Left forelimb (tissue), 1 donor: ENCODE results near the gene MYO10.

Source experiments
- DNase-seq: peaks from one replicate; pipeline ENCODE4 v3.0.0-alpha.2; 2018; ENCODE audit warnings: low spot score

MYO10 gene

DNA sequence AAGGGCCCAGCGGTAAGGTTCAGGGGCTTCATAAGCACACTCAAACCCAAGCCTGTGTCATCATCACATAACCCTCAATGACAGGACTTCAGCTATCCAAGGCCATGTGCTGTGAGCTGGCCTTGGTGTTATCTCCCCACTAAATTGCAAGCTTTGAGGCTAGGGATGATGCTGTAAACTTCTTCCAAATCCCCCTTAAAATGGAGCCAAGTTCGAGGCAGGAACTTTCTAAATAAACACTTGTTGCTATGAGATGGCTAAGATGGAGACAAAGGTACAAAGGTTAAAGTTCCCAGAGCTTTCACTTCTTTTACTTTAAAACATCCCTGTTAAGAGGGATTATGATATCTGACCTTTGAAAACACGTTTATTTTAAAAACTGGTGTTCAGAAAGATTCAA, 123.6 kb downstream of the MYO10 start:
- no peak for DNase-seq

GRCh38 chr5:16810208-16810854, 125.8 kb downstream of the MYO10 start:
- DNase-seq = no peak

GRCh38 chr5:16809395-16810207, 126.5 kb downstream of the MYO10 start:
- DNase-seq = no peak

GRCh38 chr5:16809010-16809394, 127.1 kb downstream of the MYO10 start:
- no peak for DNase-seq

GRCh38 chr5:16808021-16808420, 128.1 kb downstream of the MYO10 start:
- DNase-seq = no peak

DNA sequence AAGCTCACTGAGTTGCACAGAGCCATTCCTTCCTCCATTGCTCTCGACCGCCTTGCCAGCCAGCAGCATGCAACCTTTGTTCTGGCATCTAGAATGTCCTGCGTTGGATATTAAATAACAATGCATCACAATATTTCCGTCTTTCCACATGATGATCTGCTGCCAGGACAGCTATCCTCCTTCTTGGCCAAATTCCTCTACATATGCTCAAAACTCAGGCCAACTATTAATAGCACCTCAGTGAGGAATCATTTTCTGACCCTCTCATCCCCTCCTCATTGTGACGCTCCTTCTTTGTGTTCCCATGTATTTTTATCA, 128.6 kb downstream of the MYO10 start:
- DNase-seq = no peak

DNA sequence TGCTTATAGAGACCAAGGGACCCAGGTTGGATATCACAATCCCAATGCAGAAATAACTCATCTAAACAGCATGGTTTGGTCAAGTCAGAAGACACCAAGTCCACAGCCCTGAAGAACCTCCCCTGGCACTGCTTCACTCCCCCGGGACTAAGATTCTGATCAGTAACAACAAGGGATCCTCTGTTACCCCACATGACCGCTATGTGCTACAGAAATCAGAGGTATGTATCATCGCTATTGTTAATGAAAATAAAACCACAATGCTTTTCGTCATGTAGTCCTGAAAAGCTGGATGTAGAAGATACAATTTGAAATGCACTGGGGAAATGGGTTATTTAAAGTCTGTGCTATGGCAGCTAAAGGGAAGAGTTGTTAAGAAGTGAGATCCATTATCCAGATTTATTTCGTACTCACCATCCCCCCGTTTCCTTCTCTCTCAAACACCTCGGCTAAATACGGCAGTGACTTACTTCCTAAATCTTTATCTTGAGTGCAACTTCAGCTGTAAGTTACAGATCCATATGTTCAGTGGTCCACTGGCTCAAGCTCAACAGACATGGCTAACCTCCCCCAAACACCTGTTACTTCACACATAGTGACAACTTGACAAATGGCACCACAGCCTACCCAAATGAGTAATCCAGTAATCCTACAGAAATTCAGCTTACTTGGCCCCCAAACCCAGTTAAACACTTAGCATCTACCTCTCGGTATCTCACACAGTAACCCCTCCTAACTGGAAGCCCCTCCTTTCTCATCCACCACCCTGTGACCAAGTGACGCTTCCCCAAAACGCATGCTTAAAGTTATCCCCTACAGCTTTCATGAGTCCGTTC, 129.2 kb downstream of the MYO10 start:
- DNase-seq = no peak

DNA sequence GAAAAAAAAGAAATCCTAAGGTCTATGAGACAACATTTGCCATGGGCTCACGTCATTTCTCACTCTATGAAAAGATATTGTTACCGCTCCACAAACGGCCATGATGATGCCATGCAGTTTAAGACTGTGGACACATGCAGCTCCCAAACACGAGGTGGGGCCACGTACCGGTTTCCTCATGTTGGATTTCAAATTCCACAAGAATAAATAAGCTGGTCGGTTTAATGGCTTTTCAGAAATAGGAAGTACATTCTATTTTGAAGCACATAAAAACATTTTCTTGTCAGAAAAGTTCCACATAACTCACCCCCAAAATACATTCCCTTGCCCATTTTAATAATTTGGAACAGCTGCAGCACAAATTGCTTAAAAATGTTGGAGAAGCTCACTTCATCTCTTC, 130.6 kb downstream of the MYO10 start:
- DNase-seq = no peak

DNA sequence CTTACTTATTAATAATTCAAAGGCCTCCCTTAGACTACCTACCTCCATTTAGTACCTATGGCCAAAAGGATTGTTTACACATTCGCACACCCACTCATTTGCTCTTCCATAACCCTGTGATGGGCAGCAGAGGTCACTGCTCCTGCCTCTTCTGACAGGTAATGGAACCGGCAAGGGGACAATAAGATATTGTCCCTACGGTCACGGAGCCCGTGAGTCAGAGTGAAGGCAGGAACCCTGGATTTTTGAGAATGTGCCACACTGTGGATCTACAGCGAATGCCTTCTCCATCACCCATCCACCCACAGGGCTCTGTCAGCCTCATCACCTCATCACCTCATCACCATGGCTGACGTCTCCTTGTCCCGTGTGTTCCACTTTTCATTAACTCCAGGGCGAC, 132.3 kb downstream of the MYO10 start:
- no peak for DNase-seq

- no peak for DNase-seq
Measured at GRCh38 chr5:16800477-16800876, 135.6 kb downstream of the MYO10 start.

DNA sequence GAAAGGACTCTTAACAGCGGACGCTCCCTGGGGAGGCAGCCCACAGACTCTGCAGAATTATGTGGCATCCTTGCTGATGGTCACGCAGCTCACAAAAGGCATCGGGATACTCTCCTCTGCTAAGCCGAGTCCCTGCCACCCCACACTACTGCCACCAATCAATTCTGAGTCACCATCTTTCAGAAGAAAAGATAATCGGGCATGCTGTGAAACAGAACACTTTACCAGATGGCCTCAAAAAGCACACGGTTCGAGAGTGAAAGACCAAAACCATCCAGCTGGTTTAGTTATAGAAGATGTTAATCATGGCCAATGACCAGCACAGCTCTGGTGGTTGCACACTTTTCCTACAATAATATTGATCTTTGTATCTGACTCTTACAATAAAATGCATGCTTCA, 136.3 kb downstream of the MYO10 start:
- no peak for DNase-seq

DNA sequence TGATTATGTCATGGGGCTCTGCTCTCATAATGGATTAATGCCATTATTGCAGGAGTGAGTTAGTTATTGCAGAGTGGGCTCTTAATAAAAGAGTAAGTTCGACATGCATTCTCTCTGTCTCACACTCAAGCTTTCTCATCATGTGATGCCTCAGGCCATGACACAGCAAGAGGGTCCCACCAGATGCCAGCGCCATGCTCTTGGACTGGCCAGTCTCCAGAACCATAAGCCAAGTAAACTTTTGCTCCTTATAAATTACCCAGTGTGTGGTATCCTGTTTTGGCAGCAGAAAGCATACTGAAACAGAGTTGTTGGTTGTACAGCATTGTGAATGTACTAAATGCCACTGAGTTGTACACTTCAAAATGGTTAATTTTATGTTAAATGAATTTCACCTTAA, 138.1 kb downstream of the MYO10 start:
- DNase-seq = no peak

GRCh38 chr5:16794269-16794913, 141.7 kb downstream of the MYO10 start:
- no peak for DNase-seq

DNA sequence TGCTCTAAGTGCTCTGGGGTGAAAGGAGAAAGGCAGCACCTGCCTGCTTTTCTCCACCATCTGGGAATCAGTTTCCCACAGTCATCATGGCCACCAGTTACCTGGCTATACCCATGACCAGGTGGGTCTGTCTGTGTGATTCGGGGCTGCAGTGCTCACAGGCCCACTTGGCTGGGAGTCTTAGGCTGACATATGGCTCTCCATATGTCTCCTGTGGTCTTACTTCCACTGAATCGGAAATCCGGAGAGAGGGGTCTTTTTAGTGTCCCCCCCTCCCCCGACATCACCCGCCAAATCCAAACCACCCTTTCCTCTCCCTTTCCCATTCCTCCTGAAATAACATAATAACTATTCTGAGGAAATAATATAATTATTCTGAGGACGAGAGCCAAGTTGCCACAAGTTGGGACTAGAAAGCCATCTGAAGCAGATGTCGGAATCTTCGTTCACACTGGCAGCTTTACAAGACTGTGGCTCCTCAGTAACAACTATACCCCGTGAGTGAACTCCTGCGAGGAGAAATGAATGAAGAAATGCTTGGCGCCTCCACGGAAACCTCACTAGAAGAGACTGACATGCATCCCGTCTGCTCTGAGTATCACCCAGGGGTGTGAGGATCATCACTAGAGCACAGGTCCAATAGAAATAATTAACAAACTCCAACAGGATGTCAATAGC, 143.4 kb downstream of the MYO10 start:
- DNase-seq = no peak

DNA sequence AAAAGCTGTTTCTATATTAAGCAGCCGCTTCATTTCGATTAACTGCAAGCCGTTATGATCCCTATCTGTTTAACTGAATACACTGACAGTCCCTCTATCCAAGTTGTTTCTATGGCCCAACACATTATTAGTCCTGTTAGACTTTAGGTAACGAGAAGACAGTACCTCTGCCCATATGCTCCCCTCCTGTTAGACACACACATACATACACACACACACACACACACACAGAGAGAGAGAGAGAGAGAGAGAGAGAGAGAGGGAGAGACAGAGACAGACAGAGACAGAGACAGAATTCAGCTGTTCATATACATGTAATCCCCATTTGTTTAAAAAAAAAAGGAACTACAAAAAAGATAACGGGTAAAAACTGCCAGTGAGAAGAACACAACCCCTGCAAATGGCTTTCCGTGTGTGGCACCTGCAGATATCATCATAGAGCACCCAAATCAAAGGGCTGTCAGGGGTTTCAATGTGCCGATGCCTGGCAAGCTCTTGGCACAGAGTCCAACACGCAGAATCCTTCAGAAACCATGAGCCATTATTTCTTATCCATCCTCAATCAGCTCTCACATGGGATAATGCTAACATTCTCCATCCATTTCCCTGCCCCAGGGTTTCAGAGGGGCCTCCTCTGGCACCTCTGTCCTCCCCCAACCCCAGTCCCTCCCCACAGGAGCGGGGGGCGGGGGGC, 144.0 kb downstream of the MYO10 start:
- DNase-seq = no peak

DNA sequence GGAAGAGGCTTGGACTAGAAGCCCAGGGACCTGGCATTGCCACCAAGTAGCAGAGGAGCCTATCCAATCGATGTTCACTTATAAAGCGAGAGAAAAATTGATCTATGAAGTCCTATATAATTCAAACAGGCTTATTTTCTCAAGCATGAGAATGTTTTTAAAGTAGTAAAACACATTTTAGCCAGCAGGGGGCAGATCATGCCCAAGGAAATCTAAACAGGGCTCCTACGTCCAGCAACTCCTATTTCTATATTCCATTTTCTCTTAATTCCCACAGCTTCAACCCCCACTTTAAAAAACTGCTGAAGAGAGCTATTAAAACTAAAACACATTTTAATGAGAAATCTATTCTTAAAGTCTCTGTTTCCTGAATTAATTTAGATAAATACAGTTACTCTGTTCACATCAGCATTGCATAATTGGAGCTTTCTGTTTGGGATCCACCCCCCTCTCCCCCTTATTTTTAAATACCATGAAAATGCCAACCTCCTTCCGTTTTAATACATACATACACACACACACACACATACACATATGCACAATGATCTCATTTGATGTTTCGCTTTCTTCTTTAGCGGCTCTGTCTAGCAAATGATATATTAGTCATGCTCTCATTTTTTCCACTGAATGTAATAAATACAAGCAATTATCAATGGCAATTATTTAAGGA, 144.9 kb downstream of the MYO10 start:
- DNase-seq = no peak

DNA sequence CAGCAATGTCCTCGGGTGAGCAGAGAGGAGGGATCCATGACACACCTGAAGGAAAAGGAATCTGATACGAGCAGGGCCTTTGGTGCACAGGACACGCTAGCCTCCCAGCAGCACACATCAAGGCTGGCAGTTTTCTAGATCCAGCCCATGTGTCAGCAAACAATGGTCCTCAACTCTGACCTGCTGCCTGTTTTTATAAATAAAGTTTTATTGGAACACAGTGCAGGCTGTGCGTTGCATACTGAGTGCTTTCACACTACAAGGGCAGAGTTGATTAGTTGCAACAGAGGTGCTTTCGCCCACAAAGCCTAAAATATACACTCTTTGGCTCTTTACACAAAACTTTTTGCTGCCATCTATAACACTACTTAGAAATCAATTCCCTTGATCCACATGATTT, 147.1 kb downstream of the MYO10 start:
- no peak for DNase-seq

GRCh38 chr5:16787278-16787677, 148.8 kb downstream of the MYO10 start:
- no peak for DNase-seq

DNA sequence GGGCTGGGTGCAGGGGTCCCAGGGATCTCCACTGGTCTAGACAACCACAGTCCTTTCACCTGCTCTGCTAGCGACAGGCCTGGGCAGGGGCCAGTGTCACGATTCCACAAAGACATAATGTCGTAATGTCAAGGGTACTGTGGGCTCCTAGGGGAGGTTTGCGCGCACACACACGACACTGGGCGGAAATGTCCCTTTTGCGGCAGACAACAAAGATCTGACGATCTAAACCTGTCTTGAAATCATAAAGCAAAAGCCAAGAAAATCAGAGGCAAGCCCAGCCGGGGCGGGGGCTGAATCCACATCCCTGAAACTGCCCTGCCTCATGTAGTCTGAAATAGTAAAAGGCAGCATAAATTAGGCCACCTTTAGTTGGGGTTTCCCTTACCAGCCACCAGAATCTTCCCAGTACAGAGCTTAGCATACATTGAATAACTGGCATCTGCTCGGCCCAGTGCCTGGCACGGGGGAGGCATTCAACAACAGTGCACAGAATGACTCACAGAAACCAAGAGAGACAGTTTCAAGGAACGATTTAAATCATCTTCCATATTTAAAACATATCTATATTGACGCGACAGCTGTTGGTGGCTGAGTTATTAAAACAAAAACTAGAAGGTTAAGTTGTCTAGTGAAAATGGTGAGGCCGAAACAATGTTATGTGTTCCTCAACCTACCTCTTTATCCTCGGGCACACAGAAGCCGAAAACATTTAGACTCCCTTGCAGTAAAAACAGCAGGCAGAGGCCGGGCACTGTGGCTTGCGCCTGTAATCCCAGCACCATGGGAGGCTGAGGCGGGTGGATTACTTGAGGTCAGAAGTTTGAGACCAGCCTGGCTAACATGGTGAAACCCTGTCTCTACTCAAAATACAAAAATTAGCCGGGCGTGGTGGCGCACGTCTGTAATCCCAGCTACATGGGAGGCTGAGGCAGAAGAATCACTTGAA, 151.0 kb downstream of the MYO10 start:
- DNase-seq = no peak

- DNase-seq = no peak
Measured at GRCh38 chr5:16784088-16784487, 152.0 kb downstream of the MYO10 start.
